Liver (tissue), 9 donors: Measurements from ENCODE around the gene MYH7B. TPM values are rescaled to one million over a fixed set of nuclear protein-coding genes. Genes with fewer than 3 reads are reported as not detected.

ENCODE experiments used
- DNase-seq: peaks from one replicate; pipeline ENCODE4 v3.0.0-alpha.2; 2017; ENCODE audit warnings: low spot score
- H3K27ac ChIP-seq, 2 donors: one replicate each; pipeline ENCODE4 v1.7.0; 2013; ENCODE audit warnings: inconsistent platforms in 2 of 2, low read length in 2 of 2, control low read depth in 1 of 2, low read depth in 1 of 2, mild to moderate bottlenecking in 1 of 2
- H3K27me3 ChIP-seq, 4 donors: one replicate each; pipeline versions ENCODE4 v1.6.1 to v1.7.0; 2013; ENCODE audit warnings: low read length in 3 of 4, inconsistent platforms in 1 of 4, mild to moderate bottlenecking in 1 of 4, moderate library complexity in 1 of 4; ENCODE audit not compliant: control insufficient read depth in 4 of 4, insufficient read depth in 4 of 4
- H3K36me3 ChIP-seq, 4 donors: one replicate each; pipeline versions ENCODE4 v1.6.1 to v1.7.0; 2013; ENCODE audit warnings: low read length in 3 of 4, mild to moderate bottlenecking in 3 of 4, low read depth in 1 of 4, moderate library complexity in 1 of 4; ENCODE audit not compliant: control insufficient read depth in 4 of 4, insufficient read depth in 3 of 4
- H3K4me1 ChIP-seq, 4 donors: one replicate each; pipeline versions ENCODE4 v1.6.1 to v1.7.0; 2013; ENCODE audit warnings: low read length in 3 of 4, mild to moderate bottlenecking in 3 of 4, moderate library complexity in 1 of 4; ENCODE audit not compliant: control insufficient read depth in 4 of 4, insufficient read depth in 4 of 4
- H3K4me3 ChIP-seq, 3 donors: one replicate each; pipeline versions ENCODE4 v1.6.1 to v1.7.0; 2013; ENCODE audit warnings: low read length in 3 of 3, control low read depth in 1 of 3, low read depth in 1 of 3, mild to moderate bottlenecking in 1 of 3
- H3K9ac ChIP-seq, 2 donors: one replicate each; pipeline ENCODE4 v1.7.0; 2013; ENCODE audit warnings: low read length in 2 of 2, mild to moderate bottlenecking in 2 of 2, moderate library complexity in 2 of 2, control low read depth in 1 of 2, low read depth in 1 of 2
- H3K9me3 ChIP-seq, 4 donors: one replicate each; pipeline versions ENCODE4 v1.6.1 to v1.7.0; 2013; ENCODE audit warnings: low read length in 3 of 4; ENCODE audit not compliant: control insufficient read depth in 4 of 4
- EGR1 ChIP-seq, 2 donors: IDR thresholded peaks; 2 replicates each; pipeline ENCODE4 v1.6.1; 2016 to 2018; ENCODE audit warnings: antibody characterized with exemption in 2 of 2, low read depth in 2 of 2
- FOXA1 ChIP-seq: IDR thresholded peaks from 2 replicates; pipeline ENCODE4 v1.6.1; 2016; ENCODE audit warnings: antibody characterized with exemption
- FOXA2 ChIP-seq: IDR thresholded peaks from 2 replicates; pipeline ENCODE4 v1.6.1; 2016; ENCODE audit warnings: antibody characterized with exemption
- GABPA ChIP-seq, 2 donors: IDR thresholded peaks in 1 of 2; conservative IDR thresholded peaks in 1 of 2; 2 replicates each; pipeline ENCODE4 v1.6.1; 2016; ENCODE audit warnings: antibody characterized with exemption in 2 of 2, mild to moderate bottlenecking in 1 of 2, moderate library complexity in 1 of 2
- HNF4A ChIP-seq, 2 donors: conservative IDR thresholded peaks; 2 replicates each; pipeline ENCODE4 v1.6.1; 2016; ENCODE audit warnings: antibody characterized with exemption in 2 of 2, mild to moderate bottlenecking in 2 of 2
- HNF4G ChIP-seq: IDR thresholded peaks from 2 replicates; pipeline ENCODE4 v1.6.1; 2016; ENCODE audit warnings: antibody characterized with exemption
- JUND ChIP-seq, 2 donors: IDR thresholded peaks; 2 replicates each; pipeline ENCODE4 v1.6.1; 2016; ENCODE audit warnings: antibody characterized with exemption in 2 of 2
- RAD21 ChIP-seq, 2 donors: IDR thresholded peaks; 2 replicates each; pipeline ENCODE4 v1.6.1; 2016; ENCODE audit warnings: antibody characterized with exemption in 2 of 2, mild to moderate bottlenecking in 2 of 2
- REST ChIP-seq: IDR thresholded peaks from 2 replicates; pipeline ENCODE4 v1.6.1; 2016; ENCODE audit warnings: antibody characterized with exemption, mild to moderate bottlenecking
- RXRA ChIP-seq, 2 donors: IDR thresholded peaks; 2 replicates each; pipeline ENCODE4 v1.6.1; 2017 to 2018; ENCODE audit warnings: antibody characterized with exemption in 2 of 2, mild to moderate bottlenecking in 1 of 2
- TAF1 ChIP-seq: conservative IDR thresholded peaks from 2 replicates; pipeline ENCODE4 v1.6.1; 2016; ENCODE audit warnings: antibody characterized with exemption, mild to moderate bottlenecking
- YY1 ChIP-seq: IDR thresholded peaks from 2 replicates; pipeline ENCODE4 v1.6.1; 2016; ENCODE audit warnings: antibody characterized with exemption, mild to moderate bottlenecking
- ZBTB33 ChIP-seq: IDR thresholded peaks from 2 replicates; pipeline ENCODE4 v1.6.1; 2016; ENCODE audit warnings: antibody characterized with exemption
- WGBS: extraction: QIAGEN DNeasy Blood & Tissue Kit; methylation state at CpG from one replicate; pipeline ENCODE4 v1.1.7; 2013; 5-methylcytosine and 5-hydroxymethylcytosine counted together
- polyA plus RNA-seq, 2 donors: library from polyadenylated mRNA; stranded (reverse) in 1 of 2; unstranded in 1 of 2; fragments of 200-250 nt in 1 of 2; fragments of >200 nt in 1 of 2; fragmentation: Nextera tagmentation in 1 of 2; extraction: Ambion mirVana in 1 of 2; gene quantifications; one replicate each; pipeline versions ENCODE4 v1.2.1 to v1.2.3, GENCODE V29; 2013 to 2015
- total RNA-seq, 2 donors: library from RNA; depleted of rRNA; stranded (reverse); fragments of >200 nt; gene quantifications; one replicate each; pipeline ENCODE4 v1.2.3, GENCODE V29; 2014
- TF ChIP-seq, protein P1 (sequence below): fragments of 150-350 bp; IDR thresholded peaks from 2 replicates; pipeline ENCODE4 v1.5.1; 2017; ENCODE audit warnings: improper control_type of control experiment, low read depth, low read length; ENCODE audit not compliant: missing input control
- donor health status: healthy.
- donor health status: healthy.
- donor health status: healthy.
- donor health status: healthy.
- donor health status: healthy.

MYH7B gene
- total and polyA plus RNA-seq, 4 donors: 0.12 to 0.33 (median 0.24) TPM

- Histone ChIP-seq H3K4me3 (no peak overlapping the region), H3K36me3 (no peaks in the 10 kb centered on the region), H3K9me3 (no peaks in the 10 kb centered on the region), H3K27me3 (no peaks in the 10 kb centered on the region), H3K9ac (no peak overlapping the region), H3K4me1 (no peaks in the 10 kb centered on the region), H3K27ac (no peak overlapping the region)
- WGBS: 75% methylated on average over 17 of the region's 17 CpGs
- no peak for DNase-seq
- TF ChIP-seq GABPA (IDR thresholded peaks at IDR 0.05 in 1 of 2, conservative IDR thresholded peaks at IDR 0.05 in 1 of 2): no peak
- no peak for TF ChIP-seq FOXA1
- no peak for TF ChIP-seq HNF4G
- no peak for TF ChIP-seq RXRA (IDR thresholded peaks at IDR 0.05)
Observed at GRCh38 chr20:34977365-34978091, 21.9 kb downstream of the MYH7B start.

- no peak for TF ChIP-seq TAF1
- TF ChIP-seq YY1: no peak
- TF ChIP-seq JUND (IDR thresholded peaks at IDR 0.05): no peak
- no peak for TF ChIP-seq RAD21 (IDR thresholded peaks at IDR 0.05)
- TF ChIP-seq FOXA1: no peak
- H3K9ac ChIP-seq: no peak overlapping the region
- no peaks in the 10 kb centered on the region for H3K27me3 ChIP-seq
- H3K4me1 ChIP-seq: no peaks in the 10 kb centered on the region
- DNase-seq: no peak
- no peak overlapping the region for H3K27ac ChIP-seq
- no peaks in the 10 kb centered on the region for H3K36me3 ChIP-seq
- 89% methylated on average over 10 of the region's 10 CpGs for WGBS
- no peak overlapping the region for H3K4me3 ChIP-seq
- no peaks in the 10 kb centered on the region for H3K9me3 ChIP-seq
Observed at GRCh38 chr20:34978092-34978744, 22.6 kb downstream of the MYH7B start.

- Histone ChIP-seq H3K9ac (no peak overlapping the region), H3K4me3 (no peak overlapping the region), H3K9me3 (no peaks in the 10 kb centered on the region), H3K36me3 (no peaks in the 10 kb centered on the region), H3K4me1 (no peaks in the 10 kb centered on the region), H3K27ac (no peak overlapping the region), H3K27me3 (peaks cover 0 to 2% (median 0%) of the 10 kb centered on the region in 4 donors)
- no peak for TF ChIP-seq YY1
- no peak for TF ChIP-seq RAD21 (IDR thresholded peaks at IDR 0.05)
- TF ChIP-seq, protein P1, sequence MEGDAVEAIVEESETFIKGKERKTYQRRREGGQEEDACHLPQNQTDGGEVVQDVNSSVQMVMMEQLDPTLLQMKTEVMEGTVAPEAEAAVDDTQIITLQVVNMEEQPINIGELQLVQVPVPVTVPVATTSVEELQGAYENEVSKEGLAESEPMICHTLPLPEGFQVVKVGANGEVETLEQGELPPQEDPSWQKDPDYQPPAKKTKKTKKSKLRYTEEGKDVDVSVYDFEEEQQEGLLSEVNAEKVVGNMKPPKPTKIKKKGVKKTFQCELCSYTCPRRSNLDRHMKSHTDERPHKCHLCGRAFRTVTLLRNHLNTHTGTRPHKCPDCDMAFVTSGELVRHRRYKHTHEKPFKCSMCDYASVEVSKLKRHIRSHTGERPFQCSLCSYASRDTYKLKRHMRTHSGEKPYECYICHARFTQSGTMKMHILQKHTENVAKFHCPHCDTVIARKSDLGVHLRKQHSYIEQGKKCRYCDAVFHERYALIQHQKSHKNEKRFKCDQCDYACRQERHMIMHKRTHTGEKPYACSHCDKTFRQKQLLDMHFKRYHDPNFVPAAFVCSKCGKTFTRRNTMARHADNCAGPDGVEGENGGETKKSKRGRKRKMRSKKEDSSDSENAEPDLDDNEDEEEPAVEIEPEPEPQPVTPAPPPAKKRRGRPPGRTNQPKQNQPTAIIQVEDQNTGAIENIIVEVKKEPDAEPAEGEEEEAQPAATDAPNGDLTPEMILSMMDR: no peak
- no peak for TF ChIP-seq JUND (IDR thresholded peaks at IDR 0.05)
- TF ChIP-seq RXRA (IDR thresholded peaks at IDR 0.05): no peak
- TF ChIP-seq ZBTB33: no peak
- no peak for TF ChIP-seq FOXA2
- TF ChIP-seq HNF4A (conservative IDR thresholded peaks at IDR 0.05): no peak
- no peak for TF ChIP-seq HNF4G
- TF ChIP-seq GABPA (IDR thresholded peaks at IDR 0.05 in 1 of 2, conservative IDR thresholded peaks at IDR 0.05 in 1 of 2): no peak
- TF ChIP-seq FOXA1: no peak
- TF ChIP-seq EGR1 (IDR thresholded peaks at IDR 0.05; ENCODE audit: low read depth in 2 of 2): no peak
- no peak for TF ChIP-seq REST
- 82% methylated on average over 42 of the region's 42 CpGs for whole genome bisulfite sequencing
- peak; percentile 50 for DNase-seq
Observed at GRCh38 chr20:34979366-34980153, 23.9 kb downstream of the MYH7B start.
